Keratinocyte (primary cell): ENCODE results near the gene SOX5. TPM values are rescaled to one million over a fixed set of nuclear protein-coding genes. Genes with fewer than 3 reads are reported as not detected.

ENCODE experiments used
- DNase-seq: peaks from one replicate; pipeline ENCODE4 v3.0.0-alpha.2; 2011; ENCODE audit warnings: low read depth, missing footprints, low spot score
- FAIRE-seq: peaks from 2 replicates; lab custom pipeline; 2011; peaks lifted over from hg19 to GRCh38; lab: Jason Lieb, UNC
- H2AFZ ChIP-seq: 2 replicates; pipeline ENCODE4 v1.6.0; 2012; ENCODE audit warnings: low read length, control low read depth, inconsistent platforms; ENCODE audit not compliant: control insufficient read depth
- H3K27ac ChIP-seq: 2 replicates; pipeline ENCODE4 v1.5.1; 2011; ENCODE audit warnings: low read length; ENCODE audit not compliant: control insufficient read depth, insufficient read depth
- H3K27me3 ChIP-seq: 3 replicates; pipeline ENCODE4 v1.6.0; 2011; ENCODE audit warnings: low read length; ENCODE audit not compliant: control insufficient read depth, insufficient read depth; ENCODE audit errors: extremely low read depth
- H3K36me3 ChIP-seq, 2 experiments: 2 replicates in 1 of 2; 3 replicates in 1 of 2; pipeline ENCODE4 v1.5.1; 2011; ENCODE audit warnings: low read length in 2 of 2, mild to moderate bottlenecking in 1 of 2; ENCODE audit not compliant: control insufficient read depth in 2 of 2, insufficient read depth in 2 of 2; ENCODE audit errors: extremely low read depth in 1 of 2
- H3K4me1 ChIP-seq: 3 replicates; pipeline ENCODE4 v1.5.1; 2011; ENCODE audit warnings: low read length; ENCODE audit not compliant: control insufficient read depth, insufficient read depth; ENCODE audit errors: extremely low read depth
- H3K4me2 ChIP-seq: 3 replicates; pipeline ENCODE4 v1.6.0; 2011; ENCODE audit warnings: low read depth, low read length; ENCODE audit not compliant: control insufficient read depth, insufficient read depth; ENCODE audit errors: extremely low read depth
- H3K4me3 ChIP-seq, 3 experiments: fragments of 200-600 bp in 1 of 3; sonication (generic) in 1 of 3; 2 replicates in 2 of 3; 3 replicates in 1 of 3; pipeline ENCODE4 v1.5.1; 2011 to 2016; ENCODE audit warnings: low read length in 3 of 3, mild to moderate bottlenecking in 3 of 3, control low read depth in 2 of 3, inconsistent platforms in 1 of 3, low read depth in 1 of 3, mixed read lengths in 1 of 3, mixed run types in 1 of 3, moderate library complexity in 1 of 3; ENCODE audit not compliant: control insufficient read depth in 2 of 3, insufficient read depth in 2 of 3; ENCODE audit errors: extremely low read depth in 1 of 3
- H3K79me2 ChIP-seq: 2 replicates; pipeline ENCODE4 v1.6.0; 2012; ENCODE audit warnings: low read length; ENCODE audit not compliant: control insufficient read depth, insufficient read depth
- H3K9ac ChIP-seq: 3 replicates; pipeline ENCODE4 v1.6.0; 2011; ENCODE audit warnings: low read length; ENCODE audit not compliant: control insufficient read depth, insufficient read depth; ENCODE audit errors: extremely low read depth
- H3K9me1 ChIP-seq: 3 replicates; pipeline ENCODE4 v1.6.0; 2011; ENCODE audit warnings: low read length; ENCODE audit not compliant: control insufficient read depth, insufficient read depth; ENCODE audit errors: extremely low read depth
- H3K9me3 ChIP-seq: 2 replicates; pipeline ENCODE4 v1.5.1; 2012; ENCODE audit warnings: low read depth, low read length; ENCODE audit not compliant: control insufficient read depth
- H4K20me1 ChIP-seq: 3 replicates; pipeline ENCODE4 v1.6.0; 2011; ENCODE audit warnings: low read length; ENCODE audit not compliant: control insufficient read depth, insufficient read depth; ENCODE audit errors: extremely low read depth
- CTCF ChIP-seq, 3 experiments: IDR thresholded peaks in 1 of 3; conservative IDR thresholded peaks in 1 of 3; optimal IDR thresholded peaks in 1 of 3; 2 replicates in 2 of 3; 3 replicates in 1 of 3; pipeline versions ENCODE3 to v1.5.1; 2011; ENCODE audit warnings: low read length in 3 of 3, mild to moderate bottlenecking in 3 of 3, moderate library complexity in 2 of 3, control low read depth in 1 of 3, inconsistent platforms in 1 of 3; ENCODE audit not compliant: insufficient read depth in 2 of 3; ENCODE audit errors: extremely low read depth in 1 of 3
- EZH2 ChIP-seq: IDR thresholded peaks from one replicate; pipeline ENCODE4 v1.6.1; 2012; ENCODE audit warnings: inconsistent platforms, mild to moderate bottlenecking, low read length, moderate library complexity
- dilution Hi-C: fragments of 300-500 bp; cut with MboI; formaldehyde crosslinking; loops from one replicate; pipeline ENCODE4 v1.7.0; 2020; ENCODE audit warnings: low sequenced_read_pairs; ENCODE audit not compliant: extremely low pct_ligation_motif_present
- polyA plus RNA-seq, 5 experiments: library from polyadenylated mRNA; depleted of rRNA in 3 of 5; stranded (reverse) in 3 of 5; stranded (forward) in 1 of 5; unstranded in 1 of 5; fragments of >200 nt; gene quantifications; 1 replicate in 1 of 5; 2 replicates in 3 of 5; 3 replicates in 1 of 5; pipeline versions ENCODE4 v1.2.1 to v1.2.3, GENCODE V29; 2011 to 2012; ENCODE audit warnings: missing spikeins in 2 of 5, low read depth in 1 of 5, low replicate concordance in 1 of 5

SOX5 gene
- polyA plus RNA-seq, 1 donor (not counting 4 experiments of a cell fraction or from before 2014, with no cell fraction given) = not detected

DNA sequence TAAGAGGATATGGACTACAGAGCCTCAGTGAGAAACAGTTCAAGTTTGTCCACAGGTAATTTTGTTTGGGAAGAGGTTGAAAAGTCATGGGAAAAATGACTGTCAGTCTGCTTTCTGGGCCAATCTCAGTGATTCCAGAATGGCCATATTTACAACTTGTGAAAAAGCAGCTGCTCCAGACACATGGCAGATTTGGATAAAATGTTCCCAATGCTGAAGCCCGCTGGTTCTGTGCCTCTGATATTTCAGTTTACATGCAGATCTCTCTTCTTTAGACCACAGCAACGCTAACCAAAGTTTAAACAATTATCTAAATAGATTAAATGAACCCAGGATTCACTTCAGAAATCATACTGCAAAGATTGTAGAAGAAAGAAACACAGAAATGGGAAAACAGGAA lies 222.8 kb downstream of the SOX5 start:
- Histone ChIP-seq H3K4me2 (no peak overlapping the region), H3K9ac (no peak overlapping the region), H4K20me1 (no peaks in the 10 kb centered on the region), H3K9me3 (no peaks in the 10 kb centered on the region), H3K9me1 (no peaks in the 10 kb centered on the region), H2AFZ (no peak overlapping the region), H3K27ac (no peak overlapping the region), H3K4me1 (no peaks in the 10 kb centered on the region), H3K36me3 (no peaks in the 10 kb centered on the region), H3K27me3 (no peaks in the 10 kb centered on the region), H3K4me3 (no peak overlapping the region), H3K79me2 (no peaks in the 10 kb centered on the region)
- dilution Hi-C loops = no loop called here
- DNase-seq (no peak), FAIRE-seq (no peak)
- TF ChIP-seq EZH2 (no peak), CTCF (optimal IDR thresholded peaks at IDR 0.05 in 1 of 3, IDR thresholded peaks at IDR 0.05 in 1 of 3, conservative IDR thresholded peaks at IDR 0.05 in 1 of 3; ENCODE audit: extremely low read depth in 1 of 3, insufficient read depth in 2 of 3, low read length in 3 of 3) (no peak)

DNA sequence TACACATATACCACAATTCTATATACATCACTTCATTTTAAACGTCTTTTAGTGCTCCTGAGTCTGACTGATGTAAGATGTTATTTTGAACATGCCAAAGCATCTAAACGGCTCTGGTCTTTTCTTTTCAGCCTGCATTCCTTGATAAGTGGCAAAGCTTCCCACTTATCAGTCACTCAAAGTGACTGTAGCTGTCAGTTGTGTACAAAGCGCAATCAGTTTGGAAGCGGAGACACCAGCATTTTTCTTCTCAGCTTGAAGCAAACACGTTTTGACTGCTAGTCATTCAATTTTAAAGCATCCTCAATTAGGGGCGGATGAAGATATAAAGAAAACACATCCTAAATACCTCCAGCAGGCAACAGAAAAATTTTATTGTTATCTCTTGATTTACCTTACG lies 226.8 kb downstream of the SOX5 start:
- Histone ChIP-seq H3K4me3 (no peak overlapping the region), H3K4me2 (no peak overlapping the region), H2AFZ (no peak overlapping the region), H3K4me1 (no peaks in the 10 kb centered on the region), H3K79me2 (no peaks in the 10 kb centered on the region), H3K36me3 (no peaks in the 10 kb centered on the region), H3K9ac (no peak overlapping the region), H3K9me3 (no peaks in the 10 kb centered on the region), H3K27me3 (no peaks in the 10 kb centered on the region), H3K9me1 (no peaks in the 10 kb centered on the region), H4K20me1 (no peaks in the 10 kb centered on the region), H3K27ac (no peak overlapping the region)
- no peak for FAIRE-seq
- no peak for DNase-seq
- dilution Hi-C loops = no loop called here
- TF ChIP-seq CTCF (optimal IDR thresholded peaks at IDR 0.05 in 1 of 3, IDR thresholded peaks at IDR 0.05 in 1 of 3, conservative IDR thresholded peaks at IDR 0.05 in 1 of 3; ENCODE audit: extremely low read depth in 1 of 3, insufficient read depth in 2 of 3, low read length in 3 of 3) (no peak), EZH2 (no peak)
